ENCODE data around the gene SLC35F4. TPM values are rescaled to one million over a fixed set of nuclear protein-coding genes. Genes with fewer than 3 reads are reported as not detected.

The SLC35F4 gene
- total RNA-seq, 1 donor from 2014 or later, result not detected

DNA sequence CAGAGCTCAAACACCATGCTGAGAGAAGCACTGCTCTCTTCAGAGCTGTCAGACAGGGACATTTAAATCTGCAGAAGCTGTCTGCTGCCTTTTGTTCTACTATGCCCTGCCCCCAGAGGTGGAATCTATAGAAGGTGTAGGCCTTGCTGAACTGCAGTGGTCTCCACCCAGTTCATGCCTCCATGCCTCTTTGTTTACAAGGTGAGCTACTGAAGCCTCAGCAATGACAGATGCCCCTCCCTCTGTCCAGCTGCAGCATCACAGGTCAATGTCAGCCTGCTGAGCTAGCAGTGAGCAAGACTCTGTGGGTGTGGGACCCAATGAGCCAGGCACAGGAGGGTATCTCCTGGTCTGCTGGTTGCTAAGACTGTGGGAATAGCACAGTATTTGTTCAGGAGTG, 346.8 kb downstream of the SLC35F4 start:
- H3K9me3 ChIP-seq, result peaks cover 0 to 20% of the 10 kb centered on the region in 2 donors
- DNase-seq (ENCODE audit: low spot score in 2 of 2), result no peak
- no peaks in the 10 kb centered on the region for H3K36me3 ChIP-seq
- TF ChIP-seq CTCF (IDR thresholded peaks at IDR 0.05), result no peak
- intact Hi-C loops (cut with DNase I), result no loop called here
- no peak overlapping the region for H3K4me3 ChIP-seq
- H3K4me1 ChIP-seq, result no peaks in the 10 kb centered on the region
- H3K27ac ChIP-seq, result no peak overlapping the region
- no peaks in the 10 kb centered on the region for H3K27me3 ChIP-seq

Data from ascending aorta (tissue), 2 donors.